GM23338 (cell line): Measurements from ENCODE around the gene DGKB. TPM values are rescaled to one million over a fixed set of nuclear protein-coding genes. Genes with fewer than 3 reads are reported as not detected.

Experiments used
- ATAC-seq: fragments of 200-7000 bp; cut with Tn5 transposase; 3 replicates; pipeline ENCODE4 v1.9.1; 2020
- DNase-seq: peaks from one replicate; pipeline ENCODE4 v3.0.0-alpha.2; 2015; ENCODE audit warnings: low spot score
- H2AFZ ChIP-seq: fragments of 200-600 bp; sonication (generic); 2 replicates; pipeline ENCODE4 v1.8.0; 2016; ENCODE audit warnings: antibody characterized with exemption, mild to moderate bottlenecking, moderate library complexity
- H3F3A ChIP-seq: fragments of 200-600 bp; sonication (generic); replicated peaks from 2 replicates; pipeline ENCODE4 v1.8.0; 2017; ENCODE audit warnings: antibody characterized with exemption, mixed run types, low read depth
- H3K27ac ChIP-seq: fragments of 200-600 bp; sonication (generic); 2 replicates; pipeline ENCODE4 v1.6.1; 2016; ENCODE audit warnings: low read depth
- H3K27me3 ChIP-seq: fragments of 200-600 bp; sonication (generic); 2 replicates; pipeline ENCODE4 v1.8.0; 2016; ENCODE audit warnings: mild to moderate bottlenecking, mixed run types, moderate library complexity; ENCODE audit not compliant: insufficient read depth
- H3K36me3 ChIP-seq: fragments of 200-600 bp; sonication (generic); 2 replicates; pipeline ENCODE4 v1.8.0; 2016; ENCODE audit warnings: mild to moderate bottlenecking; ENCODE audit not compliant: insufficient read depth
- H3K4me1 ChIP-seq: fragments of 200-600 bp; sonication (generic); 2 replicates; pipeline ENCODE4 v1.8.0; 2016; ENCODE audit warnings: mild to moderate bottlenecking, moderate library complexity; ENCODE audit not compliant: insufficient read depth
- H3K4me2 ChIP-seq: fragments of 200-600 bp; sonication (generic); 2 replicates; pipeline ENCODE4 v1.7.1; 2017; ENCODE audit warnings: mixed run types
- H3K4me3 ChIP-seq: fragments of 200-600 bp; sonication (generic); 2 replicates; pipeline ENCODE4 v1.6.1; 2016; ENCODE audit warnings: mixed run types
- H3K79me2 ChIP-seq: fragments of 200-600 bp; sonication (generic); replicated peaks from 2 replicates; pipeline ENCODE4 v1.8.0; 2017; ENCODE audit warnings: mild to moderate bottlenecking; ENCODE audit not compliant: insufficient read depth
- H3K9me2 ChIP-seq: fragments of 200-600 bp; sonication (generic); 2 replicates; pipeline ENCODE4 v1.8.0; 2017; ENCODE audit not compliant: insufficient read depth
- H4K20me1 ChIP-seq: fragments of 200-600 bp; sonication (generic); replicated peaks from 2 replicates; pipeline ENCODE4 v1.8.0; 2017; ENCODE audit warnings: mild to moderate bottlenecking; ENCODE audit not compliant: insufficient read depth
- H3K27ac Mint-ChIP-seq: 2 replicates; pipeline ENCODE4 v1.8.0; 2020; ENCODE audit warnings: inconsistent platforms, mild to moderate bottlenecking, moderate library complexity, mixed read lengths
- H3K27me3 Mint-ChIP-seq: 3 replicates; pipeline ENCODE4 v1.8.0; 2022; ENCODE audit warnings: low read depth, mild to moderate bottlenecking, moderate library complexity, mixed read lengths, inconsistent platforms; ENCODE audit not compliant: insufficient read depth, poor library complexity
- H3K36me3 Mint-ChIP-seq: 3 replicates; pipeline ENCODE4 v1.8.0; 2021; ENCODE audit warnings: low read depth, mild to moderate bottlenecking, inconsistent platforms, moderate library complexity, mixed read lengths
- H3K4me1 Mint-ChIP-seq: 3 replicates; pipeline ENCODE4 v1.8.0; 2020; ENCODE audit warnings: mild to moderate bottlenecking, inconsistent platforms, mixed read lengths
- H3K4me3 Mint-ChIP-seq: 3 replicates; pipeline ENCODE4 v1.8.0; 2021; ENCODE audit warnings: moderate library complexity, mild to moderate bottlenecking, inconsistent platforms, mixed read lengths
- H3K9me3 Mint-ChIP-seq: 3 replicates; pipeline ENCODE4 v1.8.0; 2020; ENCODE audit warnings: moderate library complexity, mild to moderate bottlenecking, inconsistent platforms, mixed read lengths
- CREB1 ChIP-seq: fragments of 250-450 bp; sonication (Bioruptor Pico); IDR thresholded peaks from 2 replicates; pipeline ENCODE4 v1.5.0; 2020; ENCODE audit warnings: low read depth, mild to moderate bottlenecking, moderate library complexity
- NANOG ChIP-seq: IDR thresholded peaks from 2 replicates; pipeline ENCODE4 v1.6.1; 2016; ENCODE audit warnings: antibody characterized with exemption, borderline replicate concordance
- POLR2AphosphoS5 ChIP-seq: IDR thresholded peaks from 2 replicates; pipeline ENCODE4 v1.6.1; 2016; ENCODE audit warnings: antibody characterized with exemption, low read depth
- polyA plus RNA-seq: library from polyadenylated mRNA; unstranded; fragments of >200 nt; fragmentation: Nextera tagmentation; extraction: Ambion mirVana; gene quantifications from 2 replicates; pipeline ENCODE4 v1.2.1, GENCODE V29; 2016
- total RNA-seq: library from RNA; depleted of rRNA; stranded (reverse); fragments of >200 nt; shearing (Covaris generic); gene quantifications from 2 replicates; pipeline ENCODE4 v1.2.3, GENCODE V29; 2014
- TF ChIP-seq, protein P1 (sequence below): fragments of 250-450 bp; sonication (Bioruptor Pico); IDR thresholded peaks from 2 replicates; pipeline ENCODE4 v1.5.0; 2020; ENCODE audit warnings: mild to moderate bottlenecking, moderate library complexity
- TF ChIP-seq, protein P2 (sequence below), 2 experiments: fragments of 200-600 bp in 1 of 2; sonication (generic) in 1 of 2; conservative IDR thresholded peaks; 2 replicates each; pipeline versions ENCODE4 v1.5.1 to v1.6.1; 2016 to 2017; ENCODE audit warnings: antibody characterized with exemption in 2 of 2, low read depth in 2 of 2, mild to moderate bottlenecking in 2 of 2, moderate library complexity in 1 of 2
- TF ChIP-seq, protein P3 (sequence below): IDR thresholded peaks from 2 replicates; pipeline ENCODE4 v1.6.1; 2016; ENCODE audit warnings: antibody characterized with exemption

Gene DGKB
- total and polyA plus RNA-seq, 2 experiments from 2014 or later, result 4.8 to 11.5 TPM

DNA sequence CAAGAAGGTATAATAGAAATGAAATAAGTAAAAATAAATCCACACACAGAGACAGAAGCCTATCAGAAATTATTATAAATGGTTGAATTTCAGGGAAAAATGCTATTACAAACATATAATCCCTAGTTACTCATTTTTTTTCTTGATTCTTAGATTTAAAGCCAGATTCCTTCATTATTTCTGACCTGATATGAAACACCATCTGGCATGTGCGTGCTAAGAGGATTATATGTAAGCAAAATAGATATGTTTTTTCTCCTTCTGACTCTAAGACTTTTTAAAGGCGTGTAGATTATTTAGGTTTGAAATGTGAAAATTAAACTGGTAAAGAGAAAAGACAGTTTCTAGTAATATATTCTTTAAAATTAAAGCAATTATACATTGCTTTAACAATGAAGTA, 676.4 kb downstream of the DGKB start (continued):
- TF ChIP-seq, protein P1, sequence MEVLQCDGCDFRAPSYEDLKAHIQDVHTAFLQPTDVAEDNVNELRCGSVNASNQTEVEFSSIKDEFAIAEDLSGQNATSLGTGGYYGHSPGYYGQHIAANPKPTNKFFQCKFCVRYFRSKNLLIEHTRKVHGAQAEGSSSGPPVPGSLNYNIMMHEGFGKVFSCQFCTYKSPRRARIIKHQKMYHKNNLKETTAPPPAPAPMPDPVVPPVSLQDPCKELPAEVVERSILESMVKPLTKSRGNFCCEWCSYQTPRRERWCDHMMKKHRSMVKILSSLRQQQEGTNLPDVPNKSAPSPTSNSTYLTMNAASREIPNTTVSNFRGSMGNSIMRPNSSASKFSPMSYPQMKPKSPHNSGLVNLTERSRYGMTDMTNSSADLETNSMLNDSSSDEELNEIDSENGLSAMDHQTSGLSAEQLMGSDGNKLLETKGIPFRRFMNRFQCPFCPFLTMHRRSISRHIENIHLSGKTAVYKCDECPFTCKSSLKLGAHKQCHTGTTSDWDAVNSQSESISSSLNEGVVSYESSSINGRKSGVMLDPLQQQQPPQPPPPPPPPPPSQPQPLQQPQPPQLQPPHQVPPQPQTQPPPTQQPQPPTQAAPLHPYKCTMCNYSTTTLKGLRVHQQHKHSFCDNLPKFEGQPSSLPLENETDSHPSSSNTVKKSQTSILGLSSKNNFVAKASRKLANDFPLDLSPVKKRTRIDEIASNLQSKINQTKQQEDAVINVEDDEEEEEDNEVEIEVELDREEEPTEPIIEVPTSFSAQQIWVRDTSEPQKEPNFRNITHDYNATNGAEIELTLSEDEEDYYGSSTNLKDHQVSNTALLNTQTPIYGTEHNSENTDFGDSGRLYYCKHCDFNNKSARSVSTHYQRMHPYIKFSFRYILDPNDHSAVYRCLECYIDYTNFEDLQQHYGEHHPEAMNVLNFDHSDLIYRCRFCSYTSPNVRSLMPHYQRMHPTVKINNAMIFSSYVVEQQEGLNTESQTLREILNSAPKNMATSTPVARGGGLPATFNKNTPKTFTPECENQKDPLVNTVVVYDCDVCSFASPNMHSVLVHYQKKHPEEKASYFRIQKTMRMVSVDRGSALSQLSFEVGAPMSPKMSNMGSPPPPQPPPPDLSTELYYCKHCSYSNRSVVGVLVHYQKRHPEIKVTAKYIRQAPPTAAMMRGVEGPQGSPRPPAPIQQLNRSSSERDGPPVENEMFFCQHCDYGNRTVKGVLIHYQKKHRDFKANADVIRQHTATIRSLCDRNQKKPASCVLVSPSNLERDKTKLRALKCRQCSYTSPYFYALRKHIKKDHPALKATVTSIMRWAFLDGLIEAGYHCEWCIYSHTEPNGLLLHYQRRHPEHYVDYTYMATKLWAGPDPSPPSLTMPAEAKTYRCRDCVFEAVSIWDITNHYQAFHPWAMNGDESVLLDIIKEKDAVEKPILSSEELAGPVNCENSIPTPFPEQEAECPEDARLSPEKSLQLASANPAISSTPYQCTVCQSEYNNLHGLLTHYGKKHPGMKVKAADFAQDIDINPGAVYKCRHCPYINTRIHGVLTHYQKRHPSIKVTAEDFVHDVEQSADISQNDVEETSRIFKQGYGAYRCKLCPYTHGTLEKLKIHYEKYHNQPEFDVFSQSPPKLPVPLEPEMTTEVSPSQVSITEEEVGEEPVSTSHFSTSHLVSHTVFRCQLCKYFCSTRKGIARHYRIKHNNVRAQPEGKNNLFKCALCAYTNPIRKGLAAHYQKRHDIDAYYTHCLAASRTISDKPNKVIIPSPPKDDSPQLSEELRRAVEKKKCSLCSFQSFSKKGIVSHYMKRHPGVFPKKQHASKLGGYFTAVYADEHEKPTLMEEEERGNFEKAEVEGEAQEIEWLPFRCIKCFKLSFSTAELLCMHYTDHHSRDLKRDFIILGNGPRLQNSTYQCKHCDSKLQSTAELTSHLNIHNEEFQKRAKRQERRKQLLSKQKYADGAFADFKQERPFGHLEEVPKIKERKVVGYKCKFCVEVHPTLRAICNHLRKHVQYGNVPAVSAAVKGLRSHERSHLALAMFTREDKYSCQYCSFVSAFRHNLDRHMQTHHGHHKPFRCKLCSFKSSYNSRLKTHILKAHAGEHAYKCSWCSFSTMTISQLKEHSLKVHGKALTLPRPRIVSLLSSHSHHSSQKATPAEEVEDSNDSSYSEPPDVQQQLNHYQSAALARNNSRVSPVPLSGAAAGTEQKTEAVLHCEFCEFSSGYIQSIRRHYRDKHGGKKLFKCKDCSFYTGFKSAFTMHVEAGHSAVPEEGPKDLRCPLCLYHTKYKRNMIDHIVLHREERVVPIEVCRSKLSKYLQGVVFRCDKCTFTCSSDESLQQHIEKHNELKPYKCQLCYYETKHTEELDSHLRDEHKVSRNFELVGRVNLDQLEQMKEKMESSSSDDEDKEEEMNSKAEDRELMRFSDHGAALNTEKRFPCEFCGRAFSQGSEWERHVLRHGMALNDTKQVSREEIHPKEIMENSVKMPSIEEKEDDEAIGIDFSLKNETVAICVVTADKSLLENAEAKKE, result no peak
- TF ChIP-seq, protein P2, sequence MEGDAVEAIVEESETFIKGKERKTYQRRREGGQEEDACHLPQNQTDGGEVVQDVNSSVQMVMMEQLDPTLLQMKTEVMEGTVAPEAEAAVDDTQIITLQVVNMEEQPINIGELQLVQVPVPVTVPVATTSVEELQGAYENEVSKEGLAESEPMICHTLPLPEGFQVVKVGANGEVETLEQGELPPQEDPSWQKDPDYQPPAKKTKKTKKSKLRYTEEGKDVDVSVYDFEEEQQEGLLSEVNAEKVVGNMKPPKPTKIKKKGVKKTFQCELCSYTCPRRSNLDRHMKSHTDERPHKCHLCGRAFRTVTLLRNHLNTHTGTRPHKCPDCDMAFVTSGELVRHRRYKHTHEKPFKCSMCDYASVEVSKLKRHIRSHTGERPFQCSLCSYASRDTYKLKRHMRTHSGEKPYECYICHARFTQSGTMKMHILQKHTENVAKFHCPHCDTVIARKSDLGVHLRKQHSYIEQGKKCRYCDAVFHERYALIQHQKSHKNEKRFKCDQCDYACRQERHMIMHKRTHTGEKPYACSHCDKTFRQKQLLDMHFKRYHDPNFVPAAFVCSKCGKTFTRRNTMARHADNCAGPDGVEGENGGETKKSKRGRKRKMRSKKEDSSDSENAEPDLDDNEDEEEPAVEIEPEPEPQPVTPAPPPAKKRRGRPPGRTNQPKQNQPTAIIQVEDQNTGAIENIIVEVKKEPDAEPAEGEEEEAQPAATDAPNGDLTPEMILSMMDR (conservative IDR thresholded peaks at IDR 0.05; ENCODE audit: low read depth in 2 of 2), result no peak
- TF ChIP-seq NANOG (no peak), CREB1 (CRISPR knock-in tag) (no peak), POLR2AphosphoS5 (no peak)
- TF ChIP-seq, protein P3, sequence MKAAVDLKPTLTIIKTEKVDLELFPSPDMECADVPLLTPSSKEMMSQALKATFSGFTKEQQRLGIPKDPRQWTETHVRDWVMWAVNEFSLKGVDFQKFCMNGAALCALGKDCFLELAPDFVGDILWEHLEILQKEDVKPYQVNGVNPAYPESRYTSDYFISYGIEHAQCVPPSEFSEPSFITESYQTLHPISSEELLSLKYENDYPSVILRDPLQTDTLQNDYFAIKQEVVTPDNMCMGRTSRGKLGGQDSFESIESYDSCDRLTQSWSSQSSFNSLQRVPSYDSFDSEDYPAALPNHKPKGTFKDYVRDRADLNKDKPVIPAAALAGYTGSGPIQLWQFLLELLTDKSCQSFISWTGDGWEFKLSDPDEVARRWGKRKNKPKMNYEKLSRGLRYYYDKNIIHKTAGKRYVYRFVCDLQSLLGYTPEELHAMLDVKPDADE, result no peak

DNA sequence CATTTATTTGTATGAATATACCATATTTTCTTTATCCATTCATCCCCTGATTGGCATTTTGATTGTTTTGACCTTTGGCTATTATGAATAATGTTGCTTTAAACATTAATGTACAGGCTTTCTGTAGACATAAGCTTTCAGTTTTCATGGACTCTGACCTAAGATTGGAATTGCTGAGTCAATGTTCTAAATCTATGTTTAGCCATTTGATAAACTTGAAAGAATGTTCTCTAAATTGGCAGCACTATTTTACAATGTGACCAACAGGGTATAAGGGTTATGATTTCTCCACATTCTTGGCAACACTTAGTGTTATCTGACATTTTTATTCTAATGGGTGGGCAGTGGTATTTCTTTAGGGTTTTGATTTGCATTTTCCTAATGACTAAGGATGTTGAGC, 683.4 kb downstream of the DGKB start:
- Histone ChIP-seq H3K4me2 (no peak overlapping the region), H3K27me3 (no peaks in the 10 kb centered on the region), H2AFZ (no peak overlapping the region), H3K27ac (no peak overlapping the region), H4K20me1 (no peaks in the 10 kb centered on the region), H3K36me3 (no peaks in the 10 kb centered on the region), H3K79me2 (no peaks in the 10 kb centered on the region), H3K9me2 (no peaks in the 10 kb centered on the region; the same call in 1 of the 2 replicates), H3F3A (no peaks in the 10 kb centered on the region), H3K4me1 (no peaks in the 10 kb centered on the region), H3K4me3 (no peak overlapping the region)
- no peak for DNase-seq
- ATAC-seq, result no peak
- Mint-ChIP-seq H3K27ac (no peak overlapping the region), H3K4me3 (no peak overlapping the region), H3K27me3 (no peaks in the 10 kb centered on the region), H3K9me3 (no peaks in the 10 kb centered on the region), H3K36me3 (no peaks in the 10 kb centered on the region), H3K4me1 (peaks cover 7% of the 10 kb centered on the region; the same call in 2 of the 3 replicates)
- TF ChIP-seq, protein P1, result no peak
